Fibroblast of mammary gland (primary cell): ENCODE data around the gene SLC35B2.

Experiments
- DNase-seq: peaks from one replicate; pipeline ENCODE4 v3.0.0-alpha.2; 2010; ENCODE audit warnings: low read depth
- H3K4me3 ChIP-seq: 2 replicates; pipeline ENCODE4 v1.5.1; 2011; ENCODE audit warnings: low read depth, mild to moderate bottlenecking, low read length, moderate library complexity; ENCODE audit not compliant: control insufficient read depth
- TF ChIP-seq, protein P1 (sequence below): conservative IDR thresholded peaks from 2 replicates; pipeline ENCODE4 v1.5.1; 2011; ENCODE audit warnings: low read depth, low read length, inconsistent platforms; ENCODE audit not compliant: control insufficient read depth, insufficient read depth

SLC35B2 gene

DNA sequence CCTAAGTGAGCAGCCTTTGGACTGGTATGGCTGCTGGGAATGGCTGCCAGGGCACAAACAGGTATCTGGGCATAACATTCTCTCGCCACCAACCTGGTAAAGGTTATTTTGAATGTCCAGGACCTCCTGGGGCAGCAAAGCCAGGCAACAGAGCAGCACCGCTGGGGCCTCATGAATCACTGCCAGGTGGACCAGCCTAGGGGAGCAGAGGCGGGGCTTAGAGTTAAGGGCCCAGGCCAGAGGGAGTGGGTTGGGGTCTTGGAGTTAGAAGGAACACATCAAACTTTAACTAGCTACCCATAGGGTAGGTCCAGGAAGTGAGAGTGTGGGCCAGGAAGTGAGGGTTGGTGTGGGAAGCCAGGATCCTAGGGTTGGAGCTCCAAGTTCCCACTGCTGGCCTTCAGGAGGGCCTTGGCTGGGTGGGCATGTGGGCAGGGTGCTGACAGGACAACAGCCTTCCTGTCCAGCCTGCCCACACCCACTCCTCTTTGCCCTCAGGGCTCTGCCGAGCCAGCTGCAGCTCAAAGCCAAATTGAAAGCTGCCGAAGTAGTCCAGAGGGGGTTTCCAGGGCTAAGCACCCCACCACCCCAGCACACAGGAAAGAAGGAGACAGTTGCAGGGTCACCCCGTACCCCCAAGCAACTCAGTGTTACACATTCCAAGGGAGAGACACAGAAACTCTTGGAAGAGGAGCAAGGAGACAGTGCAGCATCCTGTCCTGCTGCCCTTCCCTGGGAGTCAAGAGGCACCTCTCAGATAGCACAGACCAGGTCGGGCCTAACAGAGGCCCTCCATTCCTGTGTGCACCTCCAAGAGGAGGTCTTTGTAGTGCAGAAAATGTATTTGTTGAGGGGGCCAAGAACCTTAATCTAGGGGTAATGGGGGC lies 5.4 kb upstream of the SLC35B2 start:
- DNase-seq, result no peak
- no peak overlapping the region for H3K4me3 ChIP-seq
- TF ChIP-seq, protein P1, sequence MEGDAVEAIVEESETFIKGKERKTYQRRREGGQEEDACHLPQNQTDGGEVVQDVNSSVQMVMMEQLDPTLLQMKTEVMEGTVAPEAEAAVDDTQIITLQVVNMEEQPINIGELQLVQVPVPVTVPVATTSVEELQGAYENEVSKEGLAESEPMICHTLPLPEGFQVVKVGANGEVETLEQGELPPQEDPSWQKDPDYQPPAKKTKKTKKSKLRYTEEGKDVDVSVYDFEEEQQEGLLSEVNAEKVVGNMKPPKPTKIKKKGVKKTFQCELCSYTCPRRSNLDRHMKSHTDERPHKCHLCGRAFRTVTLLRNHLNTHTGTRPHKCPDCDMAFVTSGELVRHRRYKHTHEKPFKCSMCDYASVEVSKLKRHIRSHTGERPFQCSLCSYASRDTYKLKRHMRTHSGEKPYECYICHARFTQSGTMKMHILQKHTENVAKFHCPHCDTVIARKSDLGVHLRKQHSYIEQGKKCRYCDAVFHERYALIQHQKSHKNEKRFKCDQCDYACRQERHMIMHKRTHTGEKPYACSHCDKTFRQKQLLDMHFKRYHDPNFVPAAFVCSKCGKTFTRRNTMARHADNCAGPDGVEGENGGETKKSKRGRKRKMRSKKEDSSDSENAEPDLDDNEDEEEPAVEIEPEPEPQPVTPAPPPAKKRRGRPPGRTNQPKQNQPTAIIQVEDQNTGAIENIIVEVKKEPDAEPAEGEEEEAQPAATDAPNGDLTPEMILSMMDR, result no peak

DNA sequence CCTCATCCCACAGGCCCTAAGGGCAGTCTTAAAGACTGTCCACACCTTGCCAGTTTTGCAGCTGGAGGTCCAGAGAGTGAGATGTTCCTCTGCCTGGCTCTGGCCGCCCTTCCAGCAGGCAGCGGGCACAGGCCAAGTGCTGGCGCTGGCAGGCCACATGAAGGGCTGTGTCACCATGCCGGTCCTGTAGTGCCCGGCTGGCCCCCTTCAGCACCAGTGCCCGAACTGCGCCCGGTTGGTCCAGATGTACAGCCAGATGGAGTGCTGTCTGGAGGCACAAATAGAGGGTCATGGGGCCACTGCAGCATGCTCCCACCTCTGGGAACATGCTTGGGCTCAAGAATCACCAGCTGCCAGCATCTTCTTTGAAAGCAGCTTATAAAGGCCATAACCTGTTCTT lies 4.3 kb upstream of the SLC35B2 start:
- DNase-seq, result no peak
- no peak overlapping the region for H3K4me3 ChIP-seq
- TF ChIP-seq, protein P1, result no peak

DNA sequence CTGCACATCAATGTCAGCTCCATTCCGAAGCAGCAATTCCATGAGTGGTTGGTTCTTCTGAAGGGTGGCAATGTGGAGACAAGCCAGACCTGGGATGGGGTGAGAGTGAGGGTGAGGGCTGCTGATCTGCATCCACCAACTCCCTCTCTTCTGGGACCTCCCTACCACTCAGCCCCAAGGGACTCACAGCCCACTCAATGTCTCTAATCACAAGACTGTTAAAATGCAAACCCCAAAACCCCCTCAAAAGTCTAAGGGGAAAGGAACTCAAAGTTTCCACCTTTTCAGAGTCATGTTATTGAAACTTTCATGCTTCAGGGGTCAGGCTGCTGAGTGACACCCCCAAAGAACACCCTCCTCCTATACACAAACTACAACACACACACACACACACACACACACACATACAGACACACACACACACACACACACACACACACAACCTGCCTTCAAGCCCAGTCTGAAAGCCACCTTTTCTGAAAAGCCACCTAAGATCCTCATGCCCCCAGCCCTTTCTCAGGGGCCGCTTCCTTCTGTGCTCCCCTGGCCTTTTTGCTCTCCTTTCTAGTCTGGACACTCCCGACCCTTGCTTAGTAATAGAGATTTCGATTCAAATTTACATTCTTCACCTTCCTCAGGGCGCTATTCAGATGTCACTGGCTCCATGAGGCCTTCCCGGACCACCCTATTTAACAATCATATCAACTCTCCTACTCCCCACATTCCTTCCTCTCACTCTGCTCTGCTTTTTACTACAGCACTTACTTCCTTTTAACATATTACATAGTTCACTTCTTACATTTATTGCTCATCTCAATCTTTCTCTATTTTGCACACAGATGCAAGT lies 3.3 kb upstream of the SLC35B2 start:
- TF ChIP-seq, protein P1, result no peak
- DNase-seq, result no peak
- no peak overlapping the region for H3K4me3 ChIP-seq

DNA sequence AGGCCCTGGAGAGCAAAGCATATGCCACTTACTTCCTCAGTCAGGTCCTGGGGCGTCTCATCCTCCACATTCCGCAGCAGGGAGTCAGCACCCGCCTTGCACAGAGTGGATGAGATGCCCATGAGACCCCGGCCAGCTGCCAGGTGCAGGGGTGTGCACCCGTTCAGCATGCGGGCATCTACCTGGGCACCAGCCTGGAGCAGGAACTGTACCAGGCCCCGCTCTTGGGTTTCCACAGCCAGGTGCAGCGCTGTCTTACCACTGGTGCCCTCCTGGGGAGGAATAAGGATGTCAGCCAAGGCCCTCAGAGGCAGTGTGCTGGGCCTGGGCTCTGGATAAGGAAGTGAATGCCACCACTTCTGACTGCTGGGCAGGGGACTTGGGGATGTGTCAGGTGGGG lies 2.7 kb upstream of the SLC35B2 start:
- TF ChIP-seq, protein P1, result no peak
- DNase-seq, result no peak
- H3K4me3 ChIP-seq, result no peak overlapping the region

DNA sequence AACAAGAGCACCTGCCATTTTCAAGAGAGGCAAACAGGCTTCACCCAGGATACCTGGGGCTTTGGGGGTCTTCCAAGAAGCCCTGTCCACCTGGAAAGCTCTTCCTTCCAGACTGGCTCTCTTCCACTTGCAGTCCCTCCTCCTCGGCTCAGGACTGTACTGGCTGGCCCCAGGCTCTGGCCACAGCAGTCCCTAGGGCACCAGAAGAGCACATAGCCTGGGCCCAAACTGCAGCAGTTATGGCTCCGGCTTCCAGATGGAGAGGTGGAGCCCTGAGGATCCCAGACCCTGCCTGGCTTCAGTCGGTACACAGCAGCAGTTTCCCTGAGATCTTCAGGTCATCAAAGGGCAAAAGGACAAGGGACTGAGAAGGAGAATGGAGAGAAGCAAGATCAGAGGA lies 1.6 kb upstream of the SLC35B2 start:
- no peak overlapping the region for H3K4me3 ChIP-seq
- no peak for DNase-seq
- TF ChIP-seq, protein P1, result no peak

DNA sequence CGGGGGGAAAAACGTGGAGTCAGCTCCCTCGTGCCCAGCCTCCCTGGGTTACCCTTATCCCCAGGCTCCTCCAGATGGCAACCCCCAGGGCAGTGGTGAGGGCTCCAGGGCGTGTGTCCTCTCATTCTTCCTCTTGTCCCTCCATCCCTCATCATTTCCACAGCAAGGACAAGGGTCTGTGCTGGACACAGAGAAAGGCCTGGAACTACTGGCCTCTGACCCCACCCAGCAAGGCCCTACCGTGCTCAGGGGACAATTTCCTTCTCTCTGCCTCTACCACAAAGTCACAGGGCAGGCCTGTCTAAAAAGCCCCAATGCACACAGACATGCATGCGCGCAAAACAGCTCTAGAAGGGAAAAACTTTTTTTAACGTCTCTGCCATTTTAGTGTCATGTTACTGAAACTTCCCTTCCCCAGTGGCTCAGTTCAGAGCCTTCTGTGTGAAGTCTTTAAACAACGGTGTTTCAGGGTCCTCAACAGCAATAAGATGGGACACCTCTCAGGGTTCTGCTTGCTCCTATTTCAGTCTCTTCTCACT lies 1.1 kb upstream of the SLC35B2 start:
- TF ChIP-seq, protein P1, result no peak
- DNase-seq, result no peak
- H3K4me3 ChIP-seq, result no peak overlapping the region
